ENCODE results near the gene SYT8. TPM values are rescaled to one million over a fixed set of nuclear protein-coding genes. Genes with fewer than 3 reads are reported as not detected.
"Not testable (repeated sequence)": the region's sequence is repeated elsewhere in the genome, so short reads cannot be mapped to it uniquely, and the experiment has no call there.

The SYT8 gene, protein sequence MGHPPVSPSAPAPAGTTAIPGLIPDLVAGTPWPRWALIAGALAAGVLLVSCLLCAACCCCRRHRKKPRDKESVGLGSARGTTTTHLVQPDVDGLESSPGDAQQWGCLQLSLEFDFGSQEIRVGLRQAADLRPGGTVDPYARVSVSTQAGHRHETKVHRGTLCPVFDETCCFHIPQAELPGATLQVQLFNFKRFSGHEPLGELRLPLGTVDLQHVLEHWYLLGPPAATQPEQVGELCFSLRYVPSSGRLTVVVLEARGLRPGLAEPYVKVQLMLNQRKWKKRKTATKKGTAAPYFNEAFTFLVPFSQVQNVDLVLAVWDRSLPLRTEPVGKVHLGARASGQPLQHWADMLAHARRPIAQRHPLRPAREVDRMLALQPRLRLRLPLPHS
- not detected for total RNA-seq
- long read RNA-seq = 0 reads

DNA sequence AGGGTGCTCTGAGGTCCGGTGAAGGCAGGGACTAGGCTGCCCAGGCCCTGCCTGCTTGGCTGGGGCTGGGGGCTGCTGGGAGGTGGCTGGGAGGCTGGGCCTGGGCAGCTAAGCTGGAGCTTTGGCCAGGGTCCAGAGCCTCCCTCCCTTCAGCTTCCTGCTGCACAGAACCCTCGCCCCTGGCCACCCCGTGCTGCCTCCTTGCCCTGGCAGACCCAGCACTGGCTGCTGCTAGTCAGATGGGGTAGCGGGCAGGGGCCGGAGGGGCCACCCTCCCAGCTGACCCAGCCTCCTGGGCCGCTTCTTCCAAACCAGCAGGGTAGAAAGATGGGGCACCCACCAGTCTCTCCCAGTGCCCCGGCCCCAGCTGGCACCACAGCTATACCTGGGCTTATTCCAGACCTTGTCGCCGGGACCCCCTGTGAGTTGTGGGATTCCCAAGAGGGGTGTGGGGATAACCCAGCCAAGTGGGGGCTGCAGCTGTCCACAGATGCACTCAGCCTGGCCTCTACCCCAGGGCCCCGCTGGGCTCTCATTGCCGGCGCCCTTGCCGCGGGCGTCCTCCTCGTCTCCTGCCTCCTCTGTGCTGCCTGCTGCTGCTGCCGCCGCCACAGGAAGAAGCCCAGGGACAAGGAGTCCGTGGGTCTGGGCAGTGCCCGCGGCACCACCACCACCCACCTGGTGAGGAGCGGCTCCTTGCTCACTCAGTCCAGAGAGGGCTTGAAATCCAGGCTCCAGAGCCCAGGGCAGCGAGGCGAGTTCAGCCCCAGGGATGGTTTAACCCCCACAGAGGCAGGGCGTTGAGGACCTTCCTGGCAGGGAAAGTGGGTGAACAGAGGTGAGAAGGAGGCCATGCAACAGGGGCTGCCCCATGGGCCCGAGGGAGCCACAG is at the start of gene SYT8:
SYT8 (plus strand) TSS at position 212 of the 892 bp plus-strand sequence; CDS start at position 328, 116 bp downstream.
- DNase-seq (peak; percentile 37), ATAC-seq (ENCODE audit: poor library complexity) (no peak)
- intact Hi-C loops (cut with DNase I) = loop anchor here (5.0 kb wide), 1 partner anchor 317 kb away; no protein-coding TSS in a partner anchor

DNA sequence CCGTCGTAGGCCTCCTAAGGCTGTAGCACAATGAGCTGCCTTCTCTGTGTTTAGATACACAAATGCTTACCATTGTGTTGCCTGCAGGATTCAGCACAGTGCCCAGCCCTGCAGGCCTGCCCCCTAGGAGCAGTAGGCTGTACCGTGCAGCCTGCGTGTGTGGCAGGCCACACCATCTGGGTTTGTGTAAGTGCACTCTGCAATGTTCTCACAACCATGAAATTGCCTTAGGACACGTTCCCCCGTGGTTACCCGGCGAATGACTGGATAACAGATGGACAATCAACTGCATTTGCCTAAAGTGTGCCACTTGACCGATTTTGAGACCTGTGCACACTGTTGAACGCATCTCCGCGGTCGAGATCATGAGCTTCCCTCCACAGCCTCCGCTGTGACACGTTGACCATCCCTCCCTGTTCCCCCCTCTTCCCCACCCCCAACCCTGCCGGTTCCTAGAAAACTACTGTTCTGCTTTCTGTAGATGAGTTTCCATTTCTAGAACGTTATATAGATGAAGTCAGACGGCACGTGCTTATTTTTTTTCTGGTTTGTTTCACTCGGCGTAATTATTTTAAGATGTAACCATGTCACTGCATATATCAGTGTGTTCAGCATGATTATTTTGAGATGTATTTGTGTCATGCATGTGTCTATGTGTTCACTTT is 48.9 kb upstream of the SYT8 start:
- ATAC-seq (ENCODE audit: poor library complexity) = no peak
- intact Hi-C loops (cut with DNase I) = no loop called here
- DNase-seq = no peak

DNA sequence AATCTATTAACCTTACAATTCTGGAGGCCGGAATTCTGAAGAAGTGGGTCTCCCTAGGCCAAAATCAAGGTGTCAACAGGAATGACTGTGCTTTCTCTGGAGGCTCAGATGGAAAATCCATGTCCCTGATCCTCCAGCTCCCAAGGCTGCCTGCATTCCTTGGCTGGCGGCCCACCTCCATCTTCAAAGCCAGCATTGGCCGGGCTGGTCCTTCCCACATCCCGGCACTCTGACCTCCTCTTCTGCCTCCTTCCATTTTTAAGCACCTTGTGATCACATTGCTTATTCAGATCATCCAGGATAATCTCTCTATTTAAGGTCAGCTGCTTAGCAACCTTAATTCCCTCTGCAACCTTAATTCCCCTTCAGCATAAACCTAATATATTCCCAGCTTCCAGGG is 48.3 kb upstream of the SYT8 start:
- intact Hi-C loops (cut with DNase I) = no loop called here
- DNase-seq = no peak

DNA sequence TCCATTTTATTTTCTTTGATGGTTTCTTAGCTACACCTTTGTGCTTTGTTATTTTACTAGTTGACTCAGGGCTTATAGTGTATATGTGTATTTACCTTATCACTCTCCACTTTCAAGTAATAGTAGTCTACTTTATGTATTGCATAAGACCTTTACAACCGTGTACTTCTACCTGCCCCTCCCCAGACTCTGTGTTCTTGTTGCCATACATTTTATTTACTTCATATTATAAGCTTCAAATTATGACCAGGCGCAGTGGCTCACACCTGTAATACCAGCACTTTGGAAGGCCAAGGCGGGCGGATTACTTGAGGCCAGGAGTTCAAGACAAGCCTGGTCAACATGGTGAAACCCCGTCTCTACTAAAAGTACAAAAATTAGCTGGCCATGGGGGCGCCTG is 42.9 kb upstream of the SYT8 start:
- intact Hi-C loops (cut with DNase I) = no loop called here
- ATAC-seq (ENCODE audit: poor library complexity) (no peak), DNase-seq (no peak)

More for the DNA sequence above, 48.3 kb upstream of the SYT8 start:
- no peak for ATAC-seq (ENCODE audit: poor library complexity)

DNA sequence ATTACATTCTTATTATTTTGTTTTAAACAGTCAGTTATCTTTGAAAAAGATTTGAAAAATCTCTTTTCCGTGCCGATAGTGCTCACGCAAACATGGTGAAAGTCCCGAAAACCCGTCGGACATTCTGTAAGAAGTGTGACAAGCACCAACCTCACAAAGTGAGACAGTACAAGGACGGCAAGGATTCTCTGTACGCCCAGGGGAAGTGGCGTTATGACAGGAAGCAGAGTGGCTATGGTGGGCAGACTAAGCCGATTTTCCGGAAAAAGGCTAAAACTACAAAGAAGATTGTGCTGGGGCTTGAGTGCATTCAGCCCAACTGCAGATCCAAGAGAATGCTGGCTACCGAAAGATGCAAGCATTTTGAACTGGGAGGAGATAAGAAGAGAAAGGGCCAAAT is 42.3 kb upstream of the SYT8 start:
- intact Hi-C loops (cut with DNase I) = no loop called here
- DNase-seq (no peak), ATAC-seq (ENCODE audit: poor library complexity) (no peak)

DNA sequence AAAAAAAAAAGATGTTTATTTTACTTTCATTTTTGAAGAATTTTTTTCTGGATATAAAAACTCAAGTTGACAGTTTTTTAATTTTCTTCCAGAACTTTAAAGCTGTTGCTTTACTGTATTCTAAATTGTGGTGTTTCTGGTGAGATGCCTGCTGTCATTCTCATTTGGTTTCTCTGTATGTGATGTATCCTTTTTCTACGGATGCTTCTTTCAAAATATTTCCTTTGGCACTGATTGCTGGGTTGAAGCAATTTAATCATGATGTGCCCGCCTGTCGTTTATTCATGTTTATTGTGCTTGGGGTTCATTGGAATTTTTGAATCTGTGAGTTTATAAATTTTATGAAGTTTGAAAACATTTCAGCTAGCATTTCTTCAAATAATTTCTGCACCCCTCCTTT is 41.7 kb upstream of the SYT8 start:
- DNase-seq = no peak
- intact Hi-C loops (cut with DNase I) = no loop called here

DNA sequence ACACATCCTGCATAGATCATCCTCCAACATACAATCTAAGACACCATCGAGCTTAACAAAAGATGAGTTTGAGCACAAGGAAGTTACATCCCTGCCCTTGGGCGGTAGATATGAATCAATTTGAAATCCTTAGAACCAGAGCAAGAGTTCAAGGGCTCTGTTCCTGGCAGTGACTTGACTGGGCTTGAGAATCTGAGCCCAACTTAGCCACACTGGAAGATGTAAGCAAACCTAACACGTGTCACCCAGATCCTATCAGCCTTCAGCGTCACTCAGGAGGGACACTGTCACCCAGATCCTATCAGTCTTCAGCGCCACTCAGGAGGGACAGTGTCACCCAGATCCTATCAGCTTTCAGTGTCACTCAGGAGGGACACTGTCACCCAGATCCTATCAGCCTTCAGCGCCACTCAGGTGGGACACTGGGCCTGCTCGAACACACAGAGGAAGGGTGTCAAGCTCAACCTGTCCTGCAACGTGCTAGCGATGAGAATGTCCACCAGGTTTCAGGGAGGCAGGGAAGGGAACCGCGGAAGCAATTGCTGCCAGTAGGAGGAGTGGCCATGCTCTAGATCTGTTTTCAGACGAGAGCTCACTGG is 38.3 kb upstream of the SYT8 start:
- DNase-seq = no peak
- intact Hi-C loops (cut with DNase I) = no loop called here
- ATAC-seq (ENCODE audit: poor library complexity) = no peak

More for the DNA sequence above, 41.7 kb upstream of the SYT8 start:
- ATAC-seq (ENCODE audit: poor library complexity) = no peak

DNA sequence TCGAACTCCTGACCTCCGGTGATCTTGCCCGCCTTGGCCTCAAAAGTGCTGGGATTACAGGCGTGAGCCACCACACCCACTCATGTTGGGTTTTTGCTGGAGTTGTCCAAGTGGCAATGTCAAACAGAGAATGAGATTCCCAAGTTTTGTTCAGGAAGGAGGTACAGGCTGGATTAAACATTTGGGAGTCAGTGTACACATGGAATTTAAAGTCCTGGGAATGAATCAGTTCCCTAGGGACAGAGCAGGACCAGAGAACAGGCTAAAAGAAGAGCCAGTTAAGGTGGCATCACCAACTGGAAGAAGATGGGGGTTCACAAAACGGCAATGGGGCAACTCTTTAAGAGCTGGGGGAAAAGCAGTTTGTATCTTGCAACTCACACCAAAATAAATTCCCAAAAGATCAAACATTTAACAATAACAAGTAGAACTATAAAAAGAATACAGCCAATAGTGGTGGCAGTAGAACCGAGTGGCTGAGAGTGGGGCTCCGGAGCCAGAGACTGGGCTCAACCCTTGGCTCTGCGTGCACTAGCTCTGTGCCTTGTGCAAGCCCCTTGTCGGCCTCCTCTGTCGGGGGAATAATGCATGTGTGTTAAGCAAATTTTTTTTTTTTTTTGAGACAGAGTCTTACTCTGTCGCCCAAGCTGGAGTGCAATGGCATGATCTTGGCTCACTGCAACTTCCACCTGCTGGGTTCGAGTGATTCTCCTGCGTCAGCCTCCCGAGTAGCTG is 37.2 kb upstream of the SYT8 start:
- DNase-seq (no peak), ATAC-seq (ENCODE audit: poor library complexity) (no peak)
- intact Hi-C loops (cut with DNase I) = no loop called here

DNA sequence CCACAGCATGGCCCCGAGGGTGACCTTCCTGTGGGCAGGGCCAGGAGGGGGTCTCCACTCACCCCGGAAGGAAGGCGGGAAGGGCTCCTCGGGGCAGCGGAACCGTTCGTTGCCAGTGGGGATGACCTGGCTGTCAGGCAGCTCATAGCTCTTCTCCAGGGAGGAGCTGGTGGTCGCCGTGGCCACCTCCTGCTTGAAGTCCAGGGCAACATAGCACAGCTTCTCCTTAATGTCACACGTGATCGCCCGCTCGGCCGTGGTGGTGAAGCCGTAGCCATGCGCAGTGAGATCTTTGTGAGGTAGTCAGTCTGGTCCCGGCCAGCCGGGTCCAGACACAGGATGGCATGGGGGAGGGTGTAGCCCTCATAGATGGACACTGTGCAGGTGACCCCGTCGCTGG is 31.5 kb upstream of the SYT8 start:
- ATAC-seq (ENCODE audit: poor library complexity) = no peak
- no peak for DNase-seq
- intact Hi-C loops (cut with DNase I) = no loop called here

DNA sequence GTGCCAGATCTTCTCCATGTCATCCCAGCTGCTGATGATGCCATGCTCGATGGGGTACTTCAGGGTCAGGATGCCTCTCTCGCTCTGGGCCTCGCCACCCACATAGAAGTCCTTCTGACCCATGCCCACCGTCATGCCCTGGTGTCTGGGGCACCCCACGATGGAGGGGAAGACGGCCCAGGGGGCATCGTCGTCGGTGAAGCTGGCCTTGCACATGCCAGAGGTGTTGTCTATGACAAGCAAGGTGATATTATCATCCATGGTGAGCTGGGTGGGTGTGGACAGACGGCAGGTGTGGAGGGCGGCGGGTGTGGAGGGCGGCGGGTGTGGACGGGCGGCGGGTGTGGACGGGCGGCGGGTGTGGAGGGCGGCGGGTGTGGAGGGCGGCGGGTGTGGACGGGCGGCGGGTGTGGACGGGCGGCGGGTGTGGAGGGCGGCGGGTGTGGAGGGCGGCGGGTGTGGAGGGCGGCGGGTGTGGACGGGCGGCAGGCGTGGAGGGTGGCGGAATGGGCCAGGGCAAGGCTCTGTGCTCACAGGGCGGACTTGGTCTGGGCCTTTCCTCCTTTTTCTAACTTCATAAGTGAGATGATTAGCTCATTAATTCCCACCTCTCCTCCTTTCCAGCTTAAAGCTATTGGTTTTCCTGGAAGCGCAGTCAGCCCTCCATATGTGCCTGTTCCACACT is 30.8 kb upstream of the SYT8 start:
- DNase-seq; intact Hi-C loops (cut with DNase I); ATAC-seq (ENCODE audit: poor library complexity): not testable (repeated sequence)

DNA sequence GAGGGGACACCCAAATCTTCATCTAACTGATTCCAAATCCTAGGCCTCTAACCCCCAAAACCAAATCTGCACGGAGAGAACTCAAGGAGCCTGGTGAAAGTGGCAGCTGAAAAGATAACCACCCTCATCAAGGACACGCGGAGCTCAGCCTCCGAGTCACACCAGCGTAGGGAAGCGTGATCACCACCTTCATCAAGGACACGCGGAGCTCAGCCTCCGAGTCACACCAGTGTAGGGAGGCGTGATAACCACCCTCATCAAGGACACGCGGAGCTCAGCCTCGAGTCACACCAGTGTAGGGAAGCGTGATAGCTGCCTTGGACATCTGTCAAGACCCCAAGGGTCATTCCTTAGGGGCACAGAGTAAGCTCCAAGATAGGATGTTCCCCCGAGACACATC is 29.3 kb upstream of the SYT8 start:
- DNase-seq (no peak), ATAC-seq (ENCODE audit: poor library complexity) (no peak)
- intact Hi-C loops (cut with DNase I) = no loop called here

DNA sequence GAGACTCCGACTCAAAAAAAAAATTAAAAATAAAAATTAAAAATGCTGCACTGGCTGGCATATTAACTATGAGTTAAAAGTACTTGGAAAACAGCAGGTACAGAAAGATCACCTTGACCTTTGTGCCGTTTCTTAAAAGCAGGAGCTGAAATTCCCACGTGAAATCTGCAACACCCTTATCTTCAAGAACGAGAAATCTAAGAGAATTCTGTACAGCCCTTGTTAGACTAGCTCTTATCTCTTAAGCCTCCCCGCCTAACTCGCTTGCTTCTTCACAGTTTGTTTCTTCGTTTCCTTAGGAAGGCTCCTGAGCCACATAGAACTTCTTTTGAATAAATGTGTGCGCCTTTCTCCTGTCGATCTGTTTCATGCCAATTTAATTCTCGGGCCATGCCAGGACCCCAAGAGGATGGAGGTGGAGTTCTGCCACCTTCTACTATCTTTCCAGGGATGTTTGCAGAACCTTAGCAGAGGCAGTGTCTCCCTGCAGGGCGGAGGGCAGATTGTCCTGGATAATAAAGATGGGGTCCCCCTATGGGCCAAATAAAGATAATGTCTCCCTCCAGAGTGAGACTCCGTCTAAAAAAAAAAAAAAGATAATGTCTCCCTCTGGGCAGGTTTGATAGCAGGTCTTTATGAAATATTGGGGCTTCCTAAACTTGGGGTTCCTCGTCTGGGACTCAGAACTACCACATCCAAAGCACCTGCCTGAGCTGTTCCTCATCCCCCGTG is 27.4 kb upstream of the SYT8 start:
- ATAC-seq (ENCODE audit: poor library complexity) (no peak), DNase-seq (no peak)
- intact Hi-C loops (cut with DNase I) = no loop called here

DNA sequence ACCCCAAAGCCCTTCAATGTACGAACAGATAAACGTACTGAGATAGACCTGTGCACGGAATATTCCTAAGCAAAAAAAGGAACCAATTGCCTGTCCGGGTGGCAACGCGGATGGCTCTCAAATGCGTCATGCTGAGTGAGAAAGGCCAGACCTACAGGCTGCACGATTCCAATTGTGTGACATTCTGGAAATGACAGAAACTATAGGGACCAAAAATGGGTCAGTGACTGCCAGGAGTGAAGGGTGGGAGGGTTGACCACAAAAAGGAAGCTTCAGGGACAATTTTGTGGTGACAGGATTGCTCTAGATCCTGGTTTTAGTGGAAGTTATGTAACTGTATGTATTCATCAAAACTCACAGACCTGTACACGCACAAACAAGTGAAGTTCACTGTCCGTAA is 24.0 kb upstream of the SYT8 start:
- DNase-seq = no peak
- intact Hi-C loops (cut with DNase I) = no loop called here
- peak; percentile 61 for ATAC-seq (ENCODE audit: poor library complexity)

DNA sequence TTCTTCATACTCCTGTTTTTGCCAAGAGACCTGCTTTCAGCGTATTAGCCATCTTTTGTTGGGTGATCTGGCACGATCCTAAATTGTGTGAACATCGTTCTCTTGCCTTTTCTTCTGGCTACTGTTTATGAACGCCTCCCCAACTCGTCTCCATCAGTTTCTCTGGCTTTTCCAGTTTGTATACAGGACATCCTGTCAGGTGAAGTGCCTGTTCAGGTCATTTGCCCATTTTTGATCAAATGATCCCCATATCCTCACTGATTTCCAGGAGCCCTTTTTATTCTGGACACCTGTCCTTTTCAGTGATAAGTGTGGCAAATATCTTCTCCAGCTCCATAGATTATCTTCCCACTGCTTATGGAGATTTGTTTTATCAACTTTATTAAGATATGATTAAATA is 22.5 kb upstream of the SYT8 start:
- no peak for ATAC-seq (ENCODE audit: poor library complexity)
- intact Hi-C loops (cut with DNase I) = no loop called here
- no peak for DNase-seq

DNA sequence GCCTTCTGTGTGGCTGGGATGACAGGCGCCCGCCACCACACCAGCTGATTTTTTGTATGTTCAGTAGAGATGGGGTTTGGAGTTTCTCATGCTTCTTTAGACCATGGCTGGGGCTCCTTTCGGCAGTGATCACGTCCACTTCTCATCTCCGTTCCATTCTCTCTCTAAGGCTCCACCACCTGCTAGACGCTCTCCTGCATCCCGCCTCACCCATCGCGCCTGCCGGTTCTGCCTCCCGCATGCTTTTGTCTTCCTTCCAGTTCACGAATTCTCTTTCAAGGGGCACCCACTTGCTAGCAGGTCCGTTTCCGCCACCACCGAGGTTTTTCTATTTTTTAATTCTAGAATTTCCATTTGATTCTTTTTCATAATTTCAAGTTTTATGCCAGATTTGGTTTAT is 22.0 kb upstream of the SYT8 start:
- intact Hi-C loops (cut with DNase I) = no loop called here
- DNase-seq = no peak
- no peak for ATAC-seq (ENCODE audit: poor library complexity)

DNA sequence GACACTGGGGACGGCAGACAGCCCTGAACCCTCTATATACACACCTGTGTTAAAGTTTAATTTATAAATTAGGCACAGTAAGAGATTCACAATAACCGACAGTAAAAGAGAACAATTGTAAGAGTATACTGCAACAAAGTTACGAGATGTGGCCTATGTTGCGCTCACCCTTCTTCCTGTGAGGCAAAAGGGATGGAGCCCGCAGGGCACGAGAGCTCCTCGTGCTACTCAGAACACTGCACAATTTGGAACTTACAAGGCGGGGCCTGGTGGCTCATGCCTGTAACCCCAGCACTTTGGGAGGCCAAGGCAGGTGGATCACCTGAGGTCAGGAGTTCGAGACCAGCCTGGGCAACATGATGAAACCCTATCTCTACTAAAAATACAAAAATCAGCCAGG is 21.4 kb upstream of the SYT8 start:
- intact Hi-C loops (cut with DNase I); DNase-seq; ATAC-seq (ENCODE audit: poor library complexity): not testable (repeated sequence)

DNA sequence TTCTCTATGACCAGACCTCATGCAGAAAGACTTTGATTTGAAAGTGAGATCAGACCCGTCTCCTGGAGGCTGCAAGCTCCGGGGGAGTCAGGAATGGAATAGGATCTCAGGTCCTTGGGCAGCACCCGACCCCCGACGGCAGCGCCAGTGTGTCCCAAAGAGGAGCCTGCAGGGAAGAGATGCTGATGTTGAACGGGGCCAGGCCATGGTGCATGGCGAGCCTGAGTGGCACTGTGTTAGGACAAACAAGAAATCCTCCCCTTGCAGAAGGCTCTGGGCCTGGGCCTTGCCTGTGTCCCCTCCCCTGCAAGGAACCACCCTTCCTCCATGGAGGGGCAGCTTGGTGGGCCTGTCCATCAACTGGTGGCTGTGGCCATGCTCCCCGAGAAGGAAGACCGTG is 20.1 kb upstream of the SYT8 start:
- DNase-seq = no peak
- intact Hi-C loops (cut with DNase I) = no loop called here
- no peak for ATAC-seq (ENCODE audit: poor library complexity)
